ENCODE data around the gene ACOX1. TPM values are rescaled to one million over a fixed set of nuclear protein-coding genes. Genes with fewer than 3 reads are reported as not detected.
A peak's percentile ranks its signal among the peaks of the same experiment; 100 is the strongest.

ACOX1 gene
- total and polyA plus RNA-seq, 10 donors, result 6.3 to 60.2 (median 41.6) TPM

DNA sequence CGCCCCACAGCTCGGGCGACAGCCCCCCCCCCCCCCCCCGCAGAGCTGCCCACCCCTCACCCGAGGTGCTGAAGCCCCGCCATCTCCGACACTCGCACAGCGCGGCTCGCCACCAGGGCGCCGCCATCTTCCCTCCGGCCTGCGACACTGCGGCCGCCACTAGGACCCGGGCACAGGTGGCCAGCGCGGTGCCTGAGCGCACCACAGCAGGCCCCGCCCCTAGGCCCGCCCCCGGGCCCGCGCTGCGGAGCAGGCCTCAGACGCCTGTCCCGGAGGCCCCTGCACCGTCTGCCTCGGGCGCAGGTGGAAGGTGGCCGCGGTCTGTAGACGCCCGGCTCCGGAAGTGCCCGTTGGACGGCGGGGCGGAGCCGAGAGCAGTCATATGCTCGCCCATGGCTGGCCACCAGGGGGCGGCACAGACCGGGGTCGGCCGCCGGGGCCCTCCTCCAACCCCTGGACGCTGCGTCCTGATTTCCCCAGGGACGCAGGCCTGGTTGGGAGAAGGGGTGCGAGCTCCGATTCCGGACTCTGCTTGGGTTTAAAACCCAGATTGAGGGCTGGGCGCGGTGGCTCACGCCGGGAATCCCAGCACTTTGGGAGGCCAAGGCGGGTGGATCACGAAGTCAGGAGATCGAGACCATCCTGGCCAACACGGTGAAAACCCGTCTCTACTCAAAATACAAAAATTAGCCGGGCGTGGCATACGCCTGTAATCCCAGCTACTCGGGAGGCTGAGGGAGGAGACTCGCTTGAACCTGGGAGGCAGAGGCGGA is 74.0 kb downstream of the ACOX1 start, which contains the start of gene MRPL38:
TSS of gene MRPL38 (minus strand) at position 136 of the 773 bp plus-strand sequence. CDS start at position 127, 9 bp downstream.
- TF ChIP-seq POLR2AphosphoS5 (IDR thresholded peaks at IDR 0.05) (peak; percentile 91 to 93 (median 92)), POLR2A (IDR thresholded peaks at IDR 0.05) (peak in 1 of 3 donors; percentile 26)
- TF ChIP-seq, protein P1, sequence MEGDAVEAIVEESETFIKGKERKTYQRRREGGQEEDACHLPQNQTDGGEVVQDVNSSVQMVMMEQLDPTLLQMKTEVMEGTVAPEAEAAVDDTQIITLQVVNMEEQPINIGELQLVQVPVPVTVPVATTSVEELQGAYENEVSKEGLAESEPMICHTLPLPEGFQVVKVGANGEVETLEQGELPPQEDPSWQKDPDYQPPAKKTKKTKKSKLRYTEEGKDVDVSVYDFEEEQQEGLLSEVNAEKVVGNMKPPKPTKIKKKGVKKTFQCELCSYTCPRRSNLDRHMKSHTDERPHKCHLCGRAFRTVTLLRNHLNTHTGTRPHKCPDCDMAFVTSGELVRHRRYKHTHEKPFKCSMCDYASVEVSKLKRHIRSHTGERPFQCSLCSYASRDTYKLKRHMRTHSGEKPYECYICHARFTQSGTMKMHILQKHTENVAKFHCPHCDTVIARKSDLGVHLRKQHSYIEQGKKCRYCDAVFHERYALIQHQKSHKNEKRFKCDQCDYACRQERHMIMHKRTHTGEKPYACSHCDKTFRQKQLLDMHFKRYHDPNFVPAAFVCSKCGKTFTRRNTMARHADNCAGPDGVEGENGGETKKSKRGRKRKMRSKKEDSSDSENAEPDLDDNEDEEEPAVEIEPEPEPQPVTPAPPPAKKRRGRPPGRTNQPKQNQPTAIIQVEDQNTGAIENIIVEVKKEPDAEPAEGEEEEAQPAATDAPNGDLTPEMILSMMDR (IDR thresholded peaks at IDR 0.05 in 8 of 11, conservative IDR thresholded peaks at IDR 0.05 in 3 of 11), result peak; percentile 99 to 100 (median 100)
- no peaks in the 10 kb centered on the region for H3K27me3 ChIP-seq (replicated peaks in 1 of 7)
- intact Hi-C loops (cut with DNase I; ENCODE audit: low total_unique reads), result loop anchor here (2.0 kb wide), 1 partner anchor 100 kb away; no protein-coding TSS in a partner anchor
- no peaks in the 10 kb centered on the region for H3K9me3 ChIP-seq
- H3K36me3 ChIP-seq, result peaks cover 0 to 36% (median 28%) of the 10 kb centered on the region in 6 donors
- WGBS, 5 donors, result 3 to 17% (median 3%) methylated on average over 16 to 68 of the region's 69 CpGs
- H3K27ac ChIP-seq, result peak within 1 kb of the TSS; percentile 86 to 95 (median 93)
- H3K4me1 ChIP-seq, result peaks cover 5 to 44% (median 27%) of the 10 kb centered on the region in 6 donors
- peak within 1 kb of the TSS; percentile 69 to 96 (median 90) for H3K4me3 ChIP-seq
- peak; percentile 99 for DNase-seq

DNA sequence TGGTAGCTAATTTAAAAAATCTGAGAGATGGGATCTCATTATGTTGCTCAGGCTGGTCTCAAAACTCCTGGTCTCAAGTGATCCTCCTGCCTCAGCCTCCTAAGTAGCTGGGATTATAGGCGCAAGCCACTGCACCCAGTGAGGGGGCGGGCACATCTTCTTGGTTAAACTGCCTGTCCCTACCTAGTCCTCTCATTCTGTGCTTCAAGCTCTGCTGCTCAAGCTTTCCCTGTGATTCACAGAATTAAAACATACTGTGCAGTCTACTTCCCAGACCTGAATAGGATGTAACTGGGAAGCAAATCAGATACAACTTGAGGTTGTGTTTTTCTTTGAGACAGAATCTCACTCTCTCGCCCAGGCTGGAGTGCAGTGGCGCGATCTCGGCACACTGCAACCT is 76.6 kb downstream of the ACOX1 start:
- no peak for DNase-seq
- intact Hi-C loops (cut with DNase I; ENCODE audit: low total_unique reads), result no loop called here
- peaks cover 5 to 51% (median 29%) of the 10 kb centered on the region in 6 donors for H3K4me1 ChIP-seq
- H3K27me3 ChIP-seq (replicated peaks in 1 of 7), result no peaks in the 10 kb centered on the region
- 93 to 99% (median 96%) methylated on average over 6 of the region's 6 CpGs for WGBS, 5 donors
- H3K27ac ChIP-seq, result no peak overlapping the region
- peaks cover 0 to 61% (median 48%) of the 10 kb centered on the region in 6 donors for H3K36me3 ChIP-seq
- H3K4me3 ChIP-seq, result no peak overlapping the region
- no peaks in the 10 kb centered on the region for H3K9me3 ChIP-seq
- TF ChIP-seq, protein P1 (IDR thresholded peaks at IDR 0.05 in 8 of 11, conservative IDR thresholded peaks at IDR 0.05 in 3 of 11), result no peak
- TF ChIP-seq POLR2AphosphoS5 (IDR thresholded peaks at IDR 0.05) (no peak), POLR2A (IDR thresholded peaks at IDR 0.05) (no peak)

DNA sequence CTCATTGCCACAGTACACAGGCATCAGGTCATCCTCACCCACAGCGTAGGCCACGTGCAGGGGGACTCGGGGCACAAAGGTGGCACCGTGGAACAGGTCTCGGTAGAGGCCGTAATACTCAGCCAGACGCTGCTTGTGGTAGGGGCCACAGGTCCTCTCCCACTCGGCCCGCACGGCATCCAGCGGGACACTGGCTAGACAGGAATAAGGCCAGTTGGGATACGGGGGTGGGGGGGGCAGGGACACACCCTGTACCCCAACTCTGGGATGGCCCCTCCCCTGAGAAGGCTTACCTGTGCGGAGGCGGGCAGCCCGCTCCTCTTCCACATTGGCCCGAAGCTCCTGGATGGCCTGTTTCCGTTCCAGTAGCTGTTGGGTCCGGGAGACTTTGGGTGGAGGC is 77.2 kb downstream of the ACOX1 start:
- peak; percentile 67 for DNase-seq

More for the DNA sequence above, 77.2 kb downstream of the ACOX1 start:
- Histone ChIP-seq H3K36me3 (peaks cover 0 to 61% (median 48%) of the 10 kb centered on the region in 6 donors), H3K4me1 (peaks cover 5 to 57% (median 34%) of the 10 kb centered on the region in 6 donors), H3K27me3 (replicated peaks in 1 of 7) (no peaks in the 10 kb centered on the region), H3K27ac (no peak overlapping the region), H3K9me3 (no peaks in the 10 kb centered on the region), H3K4me3 (no peak overlapping the region)
- intact Hi-C loops (cut with DNase I; ENCODE audit: low total_unique reads), result no loop called here
- WGBS, 5 donors, result 90 to 96% (median 93%) methylated on average over 5 to 18 of the region's 18 CpGs
- TF ChIP-seq POLR2AphosphoS5 (IDR thresholded peaks at IDR 0.05), result peak in 1 of 3 donors; percentile 8
- TF ChIP-seq, protein P1 (IDR thresholded peaks at IDR 0.05 in 8 of 11, conservative IDR thresholded peaks at IDR 0.05 in 3 of 11), result no peak
- no peak for TF ChIP-seq POLR2A (IDR thresholded peaks at IDR 0.05)

Measured in spleen (tissue), 11 donors.